ENCODE measurements around the gene YTHDC1. TPM values are rescaled to one million over a fixed set of nuclear protein-coding genes. Genes with fewer than 3 reads are reported as not detected.
"Not testable (repeated sequence)": the region's sequence is repeated elsewhere in the genome, so short reads cannot be mapped to it uniquely, and the experiment has no call there.

The YTHDC1 gene
- total RNA-seq, 1 experiment from 2014 or later, result 23.2 TPM

GRCh38 chr4:68291256-68291655 is 58.6 kb downstream of the YTHDC1 start:
- no peak for DNase-seq (ENCODE audit: low read depth)

GRCh38 chr4:68288393-68288740 is 61.5 kb downstream of the YTHDC1 start:
- DNase-seq (ENCODE audit: low read depth), result no peak

- no peak for DNase-seq (ENCODE audit: low read depth)
Measured at GRCh38 chr4:68287704-68288392, 62.0 kb downstream of the YTHDC1 start.

GRCh38 chr4:68283714-68284113 is 66.2 kb downstream of the YTHDC1 start:
- DNase-seq (ENCODE audit: low read depth), result no peak

GRCh38 chr4:68283095-68283494 is 66.8 kb downstream of the YTHDC1 start:
- no peak for DNase-seq (ENCODE audit: low read depth)

- not testable (repeated sequence) for DNase-seq (ENCODE audit: low read depth)
Measured at GRCh38 chr4:68281796-68282740, 67.8 kb downstream of the YTHDC1 start.

- no peak for DNase-seq (ENCODE audit: low read depth)
Measured at GRCh38 chr4:68278029-68278428, 71.9 kb downstream of the YTHDC1 start.

- DNase-seq (ENCODE audit: low read depth), result no peak
Measured at GRCh38 chr4:68277627-68278026, 72.3 kb downstream of the YTHDC1 start.

GRCh38 chr4:68272860-68273259 is 77.0 kb downstream of the YTHDC1 start:
- no peak for DNase-seq (ENCODE audit: low read depth)

GRCh38 chr4:68272380-68272779 is 77.5 kb downstream of the YTHDC1 start:
- DNase-seq (ENCODE audit: low read depth), result no peak

- peak; percentile 44 for DNase-seq (ENCODE audit: low read depth)
Measured at GRCh38 chr4:68271851-68272357, 78.0 kb downstream of the YTHDC1 start.

- DNase-seq (ENCODE audit: low read depth), result peak; percentile 20
Measured at GRCh38 chr4:68267433-68267944, 82.4 kb downstream of the YTHDC1 start.

GRCh38 chr4:68264875-68265565 is 84.9 kb downstream of the YTHDC1 start:
- no peak for DNase-seq (ENCODE audit: low read depth)

Other genes starting within 250 kb of the YTHDC1 start
- gene TMPRSS11F, start 220.2 kb downstream of the YTHDC1 start, total RNA-seq (2014; rRNA removed; shearing (Covaris generic)), result 0.10 TPM in 1 of 2 replicates, not detected in the other
- gene TMPRSS11B, start 104.4 kb downstream of the YTHDC1 start, total RNA-seq (2014; rRNA removed; shearing (Covaris generic)), result not detected in 2 replicates
- not detected in 2 replicates for gene TMPRSS11E, start 97.4 kb upstream of the YTHDC1 start, total RNA-seq (2014; rRNA removed; shearing (Covaris generic))
- gene UGT2B17, start 226.2 kb upstream of the YTHDC1 start, total RNA-seq (2014; rRNA removed; shearing (Covaris generic)), result not detected in 2 replicates

All from RPMI7951 (cell line).